Transverse colon (tissue), 4 donors: ENCODE results near the gene CEBPZ. TPM values are rescaled to one million over a fixed set of nuclear protein-coding genes. Genes with fewer than 3 reads are reported as not detected.
"Not testable (repeated sequence)": the region's sequence is repeated elsewhere in the genome, so short reads cannot be mapped to it uniquely, and the experiment has no call there.

Experiments
- DNase-seq: peaks from one replicate; pipeline ENCODE4 v3.0.0-alpha.2; 2019
- H3K27ac ChIP-seq, 4 donors: fragments of 200-600 bp; sonication (generic); 2 replicates each; pipeline ENCODE4 v1.5.1; 2016 to 2018; ENCODE audit warnings: inconsistent platforms in 4 of 4
- H3K27me3 ChIP-seq: fragments of 200-600 bp; sonication (generic); 2 replicates; pipeline ENCODE4 v1.5.1; 2017; ENCODE audit warnings: inconsistent platforms
- H3K36me3 ChIP-seq, 4 donors: fragments of 200-600 bp; sonication (generic); 2 replicates each; pipeline ENCODE4 v1.5.1; 2017 to 2019; ENCODE audit warnings: inconsistent platforms in 4 of 4
- H3K4me1 ChIP-seq, 4 donors: fragments of 200-600 bp; sonication (generic); 2 replicates each; pipeline ENCODE4 v1.5.1; 2017 to 2020; ENCODE audit warnings: inconsistent platforms in 4 of 4
- H3K4me3 ChIP-seq, 4 donors: fragments of 200-600 bp; sonication (generic); 1 replicate in 1 of 4; 2 replicates in 3 of 4; pipeline versions ENCODE4 v1.5.1 to v1.6.1; 2017 to 2019; ENCODE audit warnings: inconsistent platforms in 4 of 4
- H3K9me3 ChIP-seq, 2 donors: fragments of 200-600 bp; sonication (generic); 2 replicates each; pipeline ENCODE4 v1.5.1; 2017 to 2019; ENCODE audit warnings: inconsistent platforms in 2 of 2
- CTCF ChIP-seq, 5 experiments: fragments of 200-600 bp in 3 of 5; fragments of 450-650 bp in 2 of 5; sonication (generic) in 3 of 5; IDR thresholded peaks; 1 replicate in 2 of 5; 2 replicates in 3 of 5; pipeline ENCODE4 v1.5.1; 2016 to 2017; ENCODE audit warnings: antibody characterized with exemption in 5 of 5, inconsistent platforms in 3 of 5, mild to moderate bottlenecking in 2 of 5, moderate library complexity in 1 of 5
- EP300 ChIP-seq: sonication (generic); formaldehyde crosslinking; IDR thresholded peaks from one replicate; pipeline ENCODE4 v1.6.1; 2017; ENCODE audit warnings: antibody characterized with exemption, low read depth
- POLR2A ChIP-seq: fragments of 450-650 bp; IDR thresholded peaks from one replicate; pipeline ENCODE4 v1.6.1; 2016; ENCODE audit warnings: antibody characterized with exemption, mild to moderate bottlenecking, moderate library complexity
- POLR2AphosphoS5 ChIP-seq, 3 donors: sonication (generic); formaldehyde crosslinking; IDR thresholded peaks; one replicate each; pipeline ENCODE4 v1.6.1; 2016; ENCODE audit warnings: antibody characterized with exemption in 3 of 3
- WGBS, 2 donors: methylation state at CpG; one replicate each; pipeline ENCODE4 v1.1.5; 2018; ENCODE audit warnings: low coverage in 1 of 2; 5-methylcytosine and 5-hydroxymethylcytosine counted together
- in situ Hi-C, 4 donors: fragments of 200-750 bp; cut with MboI; loops; one replicate each; pipeline versions ENCODE4 v1.15.0 to v1.15.1; 2017; ENCODE audit warnings: low sequenced_read_pairs in 3 of 4, low pct_ligation_motif_present in 1 of 4, low pct_unique_long_range_greater_than_20kb in 1 of 4
- intact Hi-C: fragments of 100-400 bp; cut with DNase I; formaldehyde crosslinking; loops from one replicate; pipeline ENCODE4 v1.15.1; 2023; ENCODE audit warnings: low total_unique reads
- total RNA-seq, 4 donors: library from RNA; depleted of rRNA; stranded (reverse); fragments of >200 nt; gene quantifications; one replicate each; pipeline ENCODE4 v1.1.0, GENCODE V29; 2016

The CEBPZ gene
- total RNA-seq, 4 donors from 2014 or later, result 9.4 to 235 (median 33.7) TPM

DNA sequence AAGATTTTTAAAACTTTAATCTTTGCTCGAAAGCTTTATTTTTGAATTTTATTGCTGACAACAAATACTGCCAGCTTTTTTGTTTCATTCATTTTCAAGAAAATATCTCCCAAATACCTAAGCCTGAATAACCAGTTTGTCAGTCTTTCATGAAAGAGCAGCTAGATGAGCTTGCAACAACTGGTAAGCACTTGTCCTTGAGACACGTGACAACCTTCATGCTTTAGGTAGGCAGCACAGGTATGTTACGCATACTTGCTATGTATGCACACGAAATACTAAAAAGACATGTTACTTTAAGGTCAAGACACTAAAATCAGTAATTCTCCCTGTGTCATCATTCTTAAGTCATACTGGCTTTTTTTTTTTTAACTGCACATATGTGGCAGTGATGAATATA lies 12.3 kb downstream of the CEBPZ start:
- H3K4me1 ChIP-seq, result no peaks in the 10 kb centered on the region
- 96% methylated on average over 4 of the region's 4 CpGs for WGBS, 2 donors
- in situ Hi-C loops (no loop called here), intact Hi-C loops (no loop called here)
- no peaks in the 10 kb centered on the region for H3K9me3 ChIP-seq
- TF ChIP-seq CTCF (IDR thresholded peaks at IDR 0.05) (no peak), POLR2A (no peak), POLR2AphosphoS5 (IDR thresholded peaks at IDR 0.05) (no peak), EP300 (no peak)
- H3K4me3 ChIP-seq, result no peak overlapping the region
- no peak overlapping the region for H3K27ac ChIP-seq
- no peak for DNase-seq
- peaks cover 0 to 72% (median 32%) of the 10 kb centered on the region in 4 donors for H3K36me3 ChIP-seq
- no peaks in the 10 kb centered on the region for H3K27me3 ChIP-seq

- intact Hi-C loops (no loop called here), in situ Hi-C loops (no loop called here)
- WGBS, 2 donors, result 82 to 89% methylated on average over 1 of the region's 1 CpG
- TF ChIP-seq CTCF (IDR thresholded peaks at IDR 0.05), result no peak
- TF ChIP-seq POLR2AphosphoS5 (IDR thresholded peaks at IDR 0.05), result no peak
- TF ChIP-seq EP300, result no peak
- no peak for TF ChIP-seq POLR2A
- no peak for DNase-seq
- peaks cover 0 to 77% (median 35%) of the 10 kb centered on the region in 4 donors for H3K36me3 ChIP-seq
- no peaks in the 10 kb centered on the region for H3K4me1 ChIP-seq
- H3K27ac ChIP-seq, result no peak overlapping the region
- H3K4me3 ChIP-seq, result no peak overlapping the region
- H3K27me3 ChIP-seq, result no peaks in the 10 kb centered on the region
- no peaks in the 10 kb centered on the region for H3K9me3 ChIP-seq
These were observed 16.1 kb downstream of the CEBPZ start for GRCh38 chr2:37215250-37215649.

GRCh38 chr2:37211939-37212338 lies 19.5 kb downstream of the CEBPZ start:
- Histone ChIP-seq H3K4me3 (no peak overlapping the region), H3K27me3 (no peaks in the 10 kb centered on the region), H3K9me3 (peaks cover 11 to 16% of the 10 kb centered on the region in 2 donors), H3K4me1 (no peaks in the 10 kb centered on the region), H3K27ac (no peak overlapping the region), H3K36me3 (peaks cover 0 to 95% (median 41%) of the 10 kb centered on the region in 4 donors)
- DNase-seq, result no peak
- intact Hi-C loops (no loop called here), in situ Hi-C loops (no loop called here)
- TF ChIP-seq POLR2AphosphoS5 (IDR thresholded peaks at IDR 0.05) (no peak), CTCF (IDR thresholded peaks at IDR 0.05) (no peak), POLR2A (no peak), EP300 (no peak)
- WGBS, 2 donors, result 69 to 71% methylated on average over 3 of the region's 3 CpGs

GRCh38 chr2:37211212-37211611 lies 20.2 kb downstream of the CEBPZ start:
- in situ Hi-C loops, result no loop called here

DNA sequence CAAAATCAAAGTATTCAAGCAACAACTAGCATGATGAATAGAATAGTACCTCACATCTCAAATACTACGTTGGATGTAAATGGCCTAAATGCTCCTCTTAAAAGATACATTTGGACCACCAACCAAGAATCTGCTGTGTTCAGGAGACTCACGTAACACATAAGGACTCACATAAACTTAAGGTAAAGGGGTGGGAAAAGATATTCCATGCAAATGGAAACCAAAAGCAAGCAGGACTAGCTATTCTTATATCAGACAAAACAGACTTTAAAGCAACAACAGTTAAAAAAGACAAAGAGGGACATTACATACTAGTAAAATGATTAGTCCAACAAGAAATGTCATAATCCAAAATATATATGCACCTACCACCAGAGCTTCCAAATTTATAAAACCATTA lies 24.6 kb downstream of the CEBPZ start:
- in situ Hi-C loops, H3K4me3 ChIP-seq, H3K4me1 ChIP-seq, H3K27me3 ChIP-seq, H3K27ac ChIP-seq, DNase-seq, intact Hi-C loops: not testable (repeated sequence)
- 98 to 100% methylated on average over 2 of the region's 2 CpGs for WGBS, 2 donors
- Histone ChIP-seq H3K36me3 (peaks cover 0 to 99% (median 40%) of the 10 kb centered on the region in 4 donors), H3K9me3 (peaks cover 17 to 22% of the 10 kb centered on the region in 2 donors)

More at GRCh38 chr2:37211212-37211611, 20.2 kb downstream of the CEBPZ start:
- Histone ChIP-seq H3K27me3 (no peaks in the 10 kb centered on the region), H3K27ac (no peak overlapping the region), H3K9me3 (peaks cover 11 to 17% of the 10 kb centered on the region in 2 donors), H3K4me1 (no peaks in the 10 kb centered on the region), H3K36me3 (peaks cover 0 to 95% (median 44%) of the 10 kb centered on the region in 4 donors), H3K4me3 (no peak overlapping the region)
- intact Hi-C loops, result no loop called here
- TF ChIP-seq CTCF (IDR thresholded peaks at IDR 0.05) (no peak), EP300 (no peak), POLR2A (no peak), POLR2AphosphoS5 (IDR thresholded peaks at IDR 0.05) (no peak)
- no peak for DNase-seq
